ENCODE measurements around the gene BLACAT1.

GRCh38 chr1:205440476-205441317, 15.1 kb downstream of the BLACAT1 start:
- TF ChIP-seq POLR2AphosphoS5 (IDR thresholded peaks at IDR 0.05; ENCODE audit: low read depth, low read length) = no peak
- no peak for TF ChIP-seq REST (IDR thresholded peaks at IDR 0.05; ENCODE audit: insufficient read depth in 1 of 2, low read depth in 2 of 2, low read length in 1 of 2)
- no peak for TF ChIP-seq CTCF (IDR thresholded peaks at IDR 0.05)

Data from Panc1 (cell line).